ENCODE results near the gene C1orf53.

- no peak for TF ChIP-seq CTCF (IDR thresholded peaks at IDR 0.05)
- TF ChIP-seq EZH2 (IDR thresholded peaks at IDR 0.05; ENCODE audit: borderline replicate concordance, insufficient read depth, low read depth, low read length, poor library complexity, severe bottlenecking), result no peak
These were observed 18.1 kb downstream of the C1orf53 start for GRCh38 chr1:197920414-197921117.

Data from B cell (primary cell).